A549 (cell line): ENCODE results near the gene MBNL2. TPM values are rescaled to one million over a fixed set of nuclear protein-coding genes. Genes with fewer than 3 reads are reported as not detected.
A peak's percentile ranks its signal among the peaks of the same experiment; 100 is the strongest.

Experiments
- ATAC-seq, 2 experiments: fragments of 200-7000 bp in 1 of 2; fragments of >200 bp in 1 of 2; cut with Nextera tagmentation in 1 of 2; cut with Tn5 transposase in 1 of 2; 3 replicates each; pipeline versions ENCODE4 v1.8.0 to v1.9.1; 2018 to 2020; ENCODE audit warnings: mild to moderate bottlenecking in 1 of 2, moderate library complexity in 1 of 2
- CTCF ChIA-PET: fragments of 300-600 bp; sonication (Branson Sonifier 250); formaldehyde crosslinking; extraction: SDS; loops from one replicate; lab custom pipeline; 2021; ENCODE audit warnings: antibody characterized with exemption, inconsistent platforms; lab: Yijun Ruan, JAX
- POLR2A ChIA-PET: fragments of 350-600 bp; formaldehyde crosslinking; extraction: SDS; loops from one replicate; lab custom pipeline; 2021; ENCODE audit warnings: antibody characterized with exemption, inconsistent platforms; lab: Yijun Ruan, JAX
- DNase-seq, 2 experiments: peaks; one replicate each; pipeline versions ENCODE4 v3.0.0 to v3.0.0-alpha.2; 2011 to 2016; ENCODE audit warnings: low read depth in 1 of 2, low spot score in 1 of 2
- FAIRE-seq: peaks from 2 replicates; lab custom pipeline; 2011; peaks lifted over from hg19 to GRCh38; lab: Jason Lieb, UNC
- H3K27ac ChIP-seq, 2 experiments: fragments of >200 bp; sonication (Bioruptor Twin); formaldehyde crosslinking; 3 replicates each; pipeline ENCODE4 v1.5.1; 2016 to 2017
- H3K4me1 ChIP-seq: fragments of >200 bp; sonication (Bioruptor Twin); formaldehyde crosslinking; 3 replicates; pipeline ENCODE4 v1.6.1; 2016
- H3K4me2 ChIP-seq: fragments of >200 bp; sonication (Bioruptor Twin); formaldehyde crosslinking; 3 replicates; pipeline ENCODE4 v1.6.1; 2016
- H3K4me3 ChIP-seq: fragments of >200 bp; sonication (Bioruptor Twin); formaldehyde crosslinking; 3 replicates; pipeline ENCODE4 v1.5.1; 2016
- H3K9me3 ChIP-seq: fragments of >200 bp; sonication (Bioruptor Twin); formaldehyde crosslinking; 3 replicates; pipeline ENCODE4 v1.6.1; 2016
- CEBPB ChIP-seq, 2 experiments: fragments of >200 bp in 1 of 2; sonication (Bioruptor Twin) in 1 of 2; formaldehyde crosslinking in 1 of 2; IDR thresholded peaks; 2 replicates each; pipeline ENCODE4 v1.6.1; 2012 to 2016
- CHD2 ChIP-seq: fragments of 150-350 bp; IDR thresholded peaks from 2 replicates; pipeline ENCODE4 v1.6.1; 2014; ENCODE audit warnings: low read length; ENCODE audit not compliant: partially characterized antibody
- CHD4 ChIP-seq: fragments of 200-600 bp; sonication (generic); IDR thresholded peaks from 2 replicates; pipeline ENCODE4 v1.6.1; 2016; ENCODE audit warnings: antibody characterized with exemption, mild to moderate bottlenecking, borderline replicate concordance
- CTCF ChIP-seq: fragments of >200 bp; sonication (Bioruptor Twin); formaldehyde crosslinking; IDR thresholded peaks from 3 replicates; pipeline ENCODE4 v1.5.1; 2016
- EHF ChIP-seq: fragments of 250-450 bp; sonication (Bioruptor Pico); IDR thresholded peaks from 2 replicates; pipeline ENCODE4 v1.5.0; 2020; ENCODE audit warnings: mild to moderate bottlenecking
- EHMT2 ChIP-seq: fragments of 200-600 bp; sonication (generic); IDR thresholded peaks from 2 replicates; pipeline ENCODE4 v1.6.1; 2016; ENCODE audit warnings: antibody characterized with exemption, low read depth, mild to moderate bottlenecking, moderate library complexity
- FOSL2 ChIP-seq, 2 experiments: fragments of 450-650 bp in 1 of 2; fragments of >200 bp in 1 of 2; sonication (Bioruptor Twin) in 1 of 2; formaldehyde crosslinking; IDR thresholded peaks; 2 replicates each; pipeline versions ENCODE4 v1.5.0 to v1.6.1; 2016 to 2020; ENCODE audit warnings: mild to moderate bottlenecking in 1 of 2, moderate library complexity in 1 of 2
- FOXS1 ChIP-seq: fragments of 250-450 bp; sonication (Bioruptor Pico); IDR thresholded peaks from 2 replicates; pipeline ENCODE4 v1.5.0; 2020; ENCODE audit warnings: mild to moderate bottlenecking, moderate library complexity
- HDAC2 ChIP-seq: fragments of 200-600 bp; sonication (generic); IDR thresholded peaks from 2 replicates; pipeline ENCODE4 v1.6.1; 2016
- HEYL ChIP-seq: fragments of 250-450 bp; sonication (Bioruptor Pico); IDR thresholded peaks from 2 replicates; pipeline ENCODE4 v1.8.0; 2021; ENCODE audit warnings: mild to moderate bottlenecking, moderate library complexity
- HOXA7 ChIP-seq: fragments of 250-450 bp; sonication (Bioruptor Pico); IDR thresholded peaks from 2 replicates; pipeline ENCODE4 v1.5.0; 2020; ENCODE audit warnings: mild to moderate bottlenecking, moderate library complexity
- JUN ChIP-seq, 2 experiments: fragments of >200 bp; sonication (Bioruptor Twin); formaldehyde crosslinking; IDR thresholded peaks; 2 replicates in 1 of 2; 3 replicates in 1 of 2; pipeline ENCODE4 v1.6.1; 2016 to 2017
- KDM5A ChIP-seq: fragments of 200-600 bp; sonication (generic); IDR thresholded peaks from 2 replicates; pipeline ENCODE4 v1.6.1; 2016; ENCODE audit warnings: antibody characterized with exemption, mild to moderate bottlenecking
- MYC ChIP-seq: IDR thresholded peaks from 2 replicates; pipeline ENCODE4 v1.6.1; 2012; ENCODE audit warnings: mild to moderate bottlenecking, inconsistent platforms, low read length, improper control_type of control experiment, borderline replicate concordance
- NFE2L2 ChIP-seq: fragments of 150-350 bp; conservative IDR thresholded peaks from 2 replicates; pipeline ENCODE4 v1.6.1; 2014; ENCODE audit warnings: low read length
- RAD21 ChIP-seq, 2 experiments: fragments of >200 bp in 1 of 2; sonication (Bioruptor Twin) in 1 of 2; formaldehyde crosslinking in 1 of 2; IDR thresholded peaks in 1 of 2; conservative IDR thresholded peaks in 1 of 2; 2 replicates in 1 of 2; 3 replicates in 1 of 2; pipeline ENCODE4 v1.6.1; 2012 to 2018; ENCODE audit warnings: inconsistent platforms in 1 of 2
- REST ChIP-seq: fragments of 200-600 bp; sonication (generic); IDR thresholded peaks from 2 replicates; pipeline ENCODE4 v1.6.1; 2016; ENCODE audit warnings: antibody characterized with exemption, mild to moderate bottlenecking, moderate library complexity
- SMC3 ChIP-seq: fragments of >200 bp; sonication (Bioruptor Twin); formaldehyde crosslinking; IDR thresholded peaks from 3 replicates; pipeline ENCODE4 v1.6.1; 2018; ENCODE audit warnings: inconsistent platforms
- SREBF2 ChIP-seq: fragments of 450-650 bp; IDR thresholded peaks from 2 replicates; pipeline ENCODE4 v1.6.1; 2014; ENCODE audit warnings: mild to moderate bottlenecking, moderate library complexity
- WGBS: methylation state at CpG from one replicate; pipeline ENCODE4 v1.1.6; 2017; ENCODE audit errors: missing lambda C conversion rate; 5-methylcytosine and 5-hydroxymethylcytosine counted together
- polyA plus RNA-seq, 4 experiments: library from polyadenylated mRNA; depleted of rRNA in 3 of 4; stranded (reverse); fragments of >200 nt; fragmentation: RNase III in 1 of 4; extraction: RNeasy Plus Mini Kit Qiagen cat#74134 plus additional on column Dnase treatment in 1 of 4; gene quantifications; 2 replicates in 3 of 4; 3 replicates in 1 of 4; pipeline ENCODE4 v1.2.3, GENCODE V29; 2011 to 2017
- TF ChIP-seq, protein P1 (sequence below): IDR thresholded peaks from 2 replicates; pipeline ENCODE4 v1.6.1; 2012
- TF ChIP-seq, protein P2 (sequence below): IDR thresholded peaks from 2 replicates; pipeline ENCODE4 v1.6.1; 2012; ENCODE audit warnings: low read depth, borderline replicate concordance

The MBNL2 gene
- polyA plus RNA-seq, 2 of the 4 experiments (the other 2 are of a cell fraction): 18.7 to 20.6 TPM

GRCh38 chr13:97344265-97345175 lies 122.4 kb downstream of the MBNL2 start:
- DNase-seq (peak in 1 of 2 experiments; percentile 57), FAIRE-seq (no peak)

GRCh38 chr13:97346097-97346496 lies 124.0 kb downstream of the MBNL2 start:
- CTCF ChIA-PET: interaction anchor here (0.9 kb wide), 1 partner anchor 237 kb away, joined by 5 read pairs; no protein-coding TSS in a partner anchor
- WGBS: 100% methylated on average over 2 of the region's 2 CpGs
- DNase-seq: no peak

More at GRCh38 chr13:97344265-97345175, 122.4 kb downstream of the MBNL2 start:
- CTCF ChIA-PET: interaction anchor here (0.6 to 2.7 kb wide), 24 partner anchors 9 to 341 kb away, joined by 3 to 23 read pairs (median 3); partner anchors contain the start of gene MBNL2
- TF ChIP-seq SMC3 (peak; percentile 92), RAD21 (conservative IDR thresholded peaks at IDR 0.05 in 1 of 2, IDR thresholded peaks at IDR 0.05 in 1 of 2) (peak; percentile 83 to 89), KDM5A (no peak), CTCF (peak; percentile 75)
- Histone ChIP-seq H3K27ac (peak overlapping the region; percentile 59 to 72), H3K4me2 (peak overlapping the region; percentile 51; the same call in 2 of the 3 replicates), H3K4me1 (peaks cover 42% of the 10 kb centered on the region), H3K4me3 (no peak overlapping the region), H3K9me3 (no peaks in the 10 kb centered on the region)
- WGBS: 12% methylated on average over 5 of the region's 5 CpGs
- POLR2A ChIA-PET: no interaction called here
- ATAC-seq: peak; percentile 84 to 89; a peak in 4 of 6 replicates

More at GRCh38 chr13:97346097-97346496, 124.0 kb downstream of the MBNL2 start:
- H3K4me2 ChIP-seq: no peak overlapping the region
- ATAC-seq (no peak), FAIRE-seq (no peak)
- peaks cover 30% of the 10 kb centered on the region for H3K4me1 ChIP-seq
- H3K27ac ChIP-seq: no peak overlapping the region; a peak in 1 of 6 replicates
- H3K4me3 ChIP-seq: no peak overlapping the region
- no peaks in the 10 kb centered on the region for H3K9me3 ChIP-seq
- POLR2A ChIA-PET: no interaction called here
- TF ChIP-seq REST: no peak
- no peak for TF ChIP-seq FOSL2 (IDR thresholded peaks at IDR 0.05)
- no peak for TF ChIP-seq FOSL2 (CRISPR knock-in tag; IDR thresholded peaks at IDR 0.05)
- TF ChIP-seq CHD4: no peak
- TF ChIP-seq MYC: no peak
- TF ChIP-seq HDAC2: no peak
- no peak for TF ChIP-seq CEBPB (IDR thresholded peaks at IDR 0.05)
- TF ChIP-seq EHF (CRISPR knock-in tag): no peak
- no peak for TF ChIP-seq HEYL (CRISPR knock-in tag)
- no peak for TF ChIP-seq JUN (IDR thresholded peaks at IDR 0.05)
- no peak for TF ChIP-seq CHD2
- TF ChIP-seq, protein P1, sequence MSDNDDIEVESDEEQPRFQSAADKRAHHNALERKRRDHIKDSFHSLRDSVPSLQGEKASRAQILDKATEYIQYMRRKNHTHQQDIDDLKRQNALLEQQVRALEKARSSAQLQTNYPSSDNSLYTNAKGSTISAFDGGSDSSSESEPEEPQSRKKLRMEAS: no peak
- no peak for TF ChIP-seq EHMT2
- TF ChIP-seq HOXA7: no peak
- no peak for TF ChIP-seq FOXS1 (CRISPR knock-in tag)
- TF ChIP-seq NFE2L2: no peak
- TF ChIP-seq, protein P2, sequence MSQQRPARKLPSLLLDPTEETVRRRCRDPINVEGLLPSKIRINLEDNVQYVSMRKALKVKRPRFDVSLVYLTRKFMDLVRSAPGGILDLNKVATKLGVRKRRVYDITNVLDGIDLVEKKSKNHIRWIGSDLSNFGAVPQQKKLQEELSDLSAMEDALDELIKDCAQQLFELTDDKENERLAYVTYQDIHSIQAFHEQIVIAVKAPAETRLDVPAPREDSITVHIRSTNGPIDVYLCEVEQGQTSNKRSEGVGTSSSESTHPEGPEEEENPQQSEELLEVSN: no peak
- TF ChIP-seq SREBF2: no peak
- TF ChIP-seq RAD21 (conservative IDR thresholded peaks at IDR 0.05 in 1 of 2, IDR thresholded peaks at IDR 0.05 in 1 of 2): no peak
